ENCODE data around the gene ORM2.

ORM2 gene

GRCh38 chr9:114291064-114291474, 38.6 kb upstream of the ORM2 start:
- Histone ChIP-seq H2AFZ (ENCODE audit: low read length) (no peak overlapping the region), H3K36me3 (replicated peaks; ENCODE audit: insufficient read depth, low read length) (no peaks in the 10 kb centered on the region), H3K79me2 (ENCODE audit: low read length) (no peaks in the 10 kb centered on the region), H3K27me3 (replicated peaks; ENCODE audit: insufficient read depth, low read length) (no peaks in the 10 kb centered on the region), H3K4me2 (ENCODE audit: low read depth, low read length) (no peak overlapping the region), H3K27ac (ENCODE audit: low read length) (no peak overlapping the region), H3K4me3 (ENCODE audit: low read length) (no peak overlapping the region), H3K9me3 (replicated peaks; ENCODE audit: insufficient read depth, low read length) (no peaks in the 10 kb centered on the region), H4K20me1 (ENCODE audit: insufficient read depth, low read length) (no peaks in the 10 kb centered on the region), H3F3A (ENCODE audit: insufficient read depth, low read length) (no peaks in the 10 kb centered on the region), H3K9me2 (replicated peaks; ENCODE audit: insufficient read depth, low read length) (no peaks in the 10 kb centered on the region), H3K4me1 (ENCODE audit: low read length) (no peaks in the 10 kb centered on the region), H3K9ac (ENCODE audit: low read length) (no peak overlapping the region)
- no peak for TF ChIP-seq EZH2phosphoT487 (IDR thresholded peaks at IDR 0.05; ENCODE audit: low read length)
- no peak for TF ChIP-seq EZH2 (optimal IDR thresholded peaks at IDR 0.05; ENCODE audit: low read depth, low read length)
- peak; percentile 90 for TF ChIP-seq CTCF (IDR thresholded peaks at IDR 0.05; ENCODE audit: low read length)
- peak; percentile 61 for DNase-seq

- H3K27ac ChIP-seq (ENCODE audit: low read length) = no peak overlapping the region
- no peaks in the 10 kb centered on the region for H3K79me2 ChIP-seq (ENCODE audit: low read length)
- no peaks in the 10 kb centered on the region for H4K20me1 ChIP-seq (ENCODE audit: insufficient read depth, low read length)
- H2AFZ ChIP-seq (ENCODE audit: low read length) = no peak overlapping the region
- H3K36me3 ChIP-seq (replicated peaks; ENCODE audit: insufficient read depth, low read length) = no peaks in the 10 kb centered on the region
- H3K9ac ChIP-seq (ENCODE audit: low read length) = no peak overlapping the region
- no peaks in the 10 kb centered on the region for H3K27me3 ChIP-seq (replicated peaks; ENCODE audit: insufficient read depth, low read length)
- no peak for DNase-seq
- no peaks in the 10 kb centered on the region for H3K9me3 ChIP-seq (replicated peaks; ENCODE audit: insufficient read depth, low read length)
- H3K4me2 ChIP-seq (ENCODE audit: low read depth, low read length) = no peak overlapping the region
- TF ChIP-seq EZH2 (optimal IDR thresholded peaks at IDR 0.05; ENCODE audit: low read depth, low read length) = no peak
- H3K4me3 ChIP-seq (ENCODE audit: low read length) = no peak overlapping the region
- no peaks in the 10 kb centered on the region for H3K4me1 ChIP-seq (ENCODE audit: low read length)
- H3K9me2 ChIP-seq (replicated peaks; ENCODE audit: insufficient read depth, low read length) = no peaks in the 10 kb centered on the region
- no peaks in the 10 kb centered on the region for H3F3A ChIP-seq (ENCODE audit: insufficient read depth, low read length)
These were observed 37.6 kb upstream of the ORM2 start for GRCh38 chr9:114291886-114292590.

- H3K9me2 ChIP-seq (replicated peaks; ENCODE audit: insufficient read depth, low read length) = no peaks in the 10 kb centered on the region
These were observed 35.0 kb upstream of the ORM2 start for GRCh38 chr9:114294664-114295063.

More at GRCh38 chr9:114294664-114295063, 35.0 kb upstream of the ORM2 start:
- H3K4me3 ChIP-seq (ENCODE audit: low read length) = no peak overlapping the region
- no peaks in the 10 kb centered on the region for H3K79me2 ChIP-seq (ENCODE audit: low read length)
- no peaks in the 10 kb centered on the region for H3K9me3 ChIP-seq (replicated peaks; ENCODE audit: insufficient read depth, low read length)
- no peaks in the 10 kb centered on the region for H3K36me3 ChIP-seq (replicated peaks; ENCODE audit: insufficient read depth, low read length)
- TF ChIP-seq EZH2phosphoT487 (IDR thresholded peaks at IDR 0.05; ENCODE audit: low read length) (no peak), EZH2 (optimal IDR thresholded peaks at IDR 0.05; ENCODE audit: low read depth, low read length) (no peak), CTCF (IDR thresholded peaks at IDR 0.05; ENCODE audit: low read length) (no peak)
- no peak for DNase-seq
- no peak overlapping the region for H3K27ac ChIP-seq (ENCODE audit: low read length)
- H3K27me3 ChIP-seq (replicated peaks; ENCODE audit: insufficient read depth, low read length) = no peaks in the 10 kb centered on the region
- H3K4me1 ChIP-seq (ENCODE audit: low read length) = no peaks in the 10 kb centered on the region
- no peak overlapping the region for H2AFZ ChIP-seq (ENCODE audit: low read length)
- no peak overlapping the region for H3K9ac ChIP-seq (ENCODE audit: low read length)
- no peaks in the 10 kb centered on the region for H3F3A ChIP-seq (ENCODE audit: insufficient read depth, low read length)
- H4K20me1 ChIP-seq (ENCODE audit: insufficient read depth, low read length) = no peaks in the 10 kb centered on the region
- H3K4me2 ChIP-seq (ENCODE audit: low read depth, low read length) = no peak overlapping the region
